Endothelial cell of umbilical vein (primary cell): ENCODE measurements around the gene PPP1R12C.
A peak's percentile ranks its signal among the peaks of the same experiment; 100 is the strongest.

Experiments used
- EZH2 ChIP-seq: IDR thresholded peaks from 2 replicates; pipeline ENCODE4 v1.6.1; 2012; ENCODE audit warnings: borderline replicate concordance, low read depth, mild to moderate bottlenecking, moderate library complexity, low read length, inconsistent platforms; ENCODE audit not compliant: severe bottlenecking
- JUN ChIP-seq: IDR thresholded peaks from 2 replicates; pipeline ENCODE4 v1.6.1; 2011; ENCODE audit warnings: borderline replicate concordance, low read depth; ENCODE audit not compliant: insufficient read length, insufficient read depth
- MYC ChIP-seq: IDR thresholded peaks from one replicate; pipeline ENCODE4 v1.6.1; 2011; ENCODE audit warnings: mild to moderate bottlenecking, low read depth, low read length
- POLR2A ChIP-seq: IDR thresholded peaks from 2 replicates; pipeline ENCODE4 v1.6.1; 2012; ENCODE audit warnings: low read depth, mild to moderate bottlenecking, control low read depth, low read length
- POLR2AphosphoS5 ChIP-seq: IDR thresholded peaks from 2 replicates; pipeline ENCODE4 v1.6.1; 2012; ENCODE audit warnings: low read depth, mild to moderate bottlenecking, control low read depth, low read length, moderate library complexity; ENCODE audit not compliant: insufficient read depth
- TF ChIP-seq, protein P1 (sequence below), 2 donors: IDR thresholded peaks; 1 replicate in 1 of 2; 2 replicates in 1 of 2; pipeline ENCODE4 v1.5.1; 2011; ENCODE audit warnings: low read length in 2 of 2, mild to moderate bottlenecking in 2 of 2, moderate library complexity in 2 of 2, control low read depth in 1 of 2, inconsistent platforms in 1 of 2, low read depth in 1 of 2; ENCODE audit not compliant: insufficient read depth in 1 of 2; ENCODE audit errors: extremely low read depth in 1 of 2

DNA sequence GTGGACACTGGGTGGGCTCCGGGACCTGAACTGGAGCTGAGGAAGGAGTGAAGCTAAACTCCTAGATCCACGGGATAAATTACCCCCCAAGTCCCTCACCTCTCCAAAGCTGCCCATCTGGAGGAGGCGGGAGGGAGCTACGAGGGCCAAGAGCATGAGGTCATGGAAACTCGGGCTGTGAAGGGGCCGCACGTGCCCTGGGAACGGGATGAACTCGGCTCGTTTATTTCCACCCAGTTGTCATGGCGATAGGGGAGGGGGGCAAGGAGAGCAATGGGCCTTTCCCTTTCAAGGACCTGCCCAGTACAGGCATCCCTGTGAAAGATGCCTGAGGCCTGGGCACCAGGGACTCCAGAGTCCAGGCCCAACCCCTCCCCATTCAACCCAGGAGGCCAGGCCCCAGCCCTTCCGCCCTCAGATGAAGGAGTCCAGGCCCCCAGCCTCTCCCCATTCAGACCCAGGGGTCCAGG, 3.8 kb downstream of the PPP1R12C start:
- TF ChIP-seq, protein P1, sequence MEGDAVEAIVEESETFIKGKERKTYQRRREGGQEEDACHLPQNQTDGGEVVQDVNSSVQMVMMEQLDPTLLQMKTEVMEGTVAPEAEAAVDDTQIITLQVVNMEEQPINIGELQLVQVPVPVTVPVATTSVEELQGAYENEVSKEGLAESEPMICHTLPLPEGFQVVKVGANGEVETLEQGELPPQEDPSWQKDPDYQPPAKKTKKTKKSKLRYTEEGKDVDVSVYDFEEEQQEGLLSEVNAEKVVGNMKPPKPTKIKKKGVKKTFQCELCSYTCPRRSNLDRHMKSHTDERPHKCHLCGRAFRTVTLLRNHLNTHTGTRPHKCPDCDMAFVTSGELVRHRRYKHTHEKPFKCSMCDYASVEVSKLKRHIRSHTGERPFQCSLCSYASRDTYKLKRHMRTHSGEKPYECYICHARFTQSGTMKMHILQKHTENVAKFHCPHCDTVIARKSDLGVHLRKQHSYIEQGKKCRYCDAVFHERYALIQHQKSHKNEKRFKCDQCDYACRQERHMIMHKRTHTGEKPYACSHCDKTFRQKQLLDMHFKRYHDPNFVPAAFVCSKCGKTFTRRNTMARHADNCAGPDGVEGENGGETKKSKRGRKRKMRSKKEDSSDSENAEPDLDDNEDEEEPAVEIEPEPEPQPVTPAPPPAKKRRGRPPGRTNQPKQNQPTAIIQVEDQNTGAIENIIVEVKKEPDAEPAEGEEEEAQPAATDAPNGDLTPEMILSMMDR (IDR thresholded peaks at IDR 0.05; ENCODE audit: extremely low read depth in 1 of 2, insufficient read depth in 1 of 2, low read depth in 1 of 2, low read length in 2 of 2) = no peak
- TF ChIP-seq EZH2 (no peak), MYC (no peak), POLR2AphosphoS5 (no peak), POLR2A (no peak), JUN (peak; percentile 58)
